GM12878 (cell line): ENCODE measurements around the gene CRKL. TPM values are rescaled to one million over a fixed set of nuclear protein-coding genes. Genes with fewer than 3 reads are reported as not detected.

Experiments used
- BCL11A ChIP-seq: IDR thresholded peaks from 2 replicates; pipeline ENCODE4 v1.6.1; 2011; ENCODE audit warnings: low read depth, low read length
- CEBPB ChIP-seq, 2 experiments: fragments of 150-350 bp in 1 of 2; IDR thresholded peaks; 2 replicates each; pipeline ENCODE4 v1.6.1; 2012 to 2014; ENCODE audit warnings: low read depth in 2 of 2, low read length in 2 of 2, borderline replicate concordance in 1 of 2, inconsistent platforms in 1 of 2
- CHD4 ChIP-seq: fragments of 200-600 bp; sonication (generic); IDR thresholded peaks from 2 replicates; pipeline ENCODE4 v1.6.1; 2016; ENCODE audit warnings: mild to moderate bottlenecking
- CREM ChIP-seq: IDR thresholded peaks from 2 replicates; pipeline ENCODE4 v1.6.1; 2014; ENCODE audit warnings: antibody characterized with exemption, low read depth
- CUX1 ChIP-seq: IDR thresholded peaks from 2 replicates; pipeline ENCODE4 v1.6.1; 2012; ENCODE audit warnings: improper control_type of control experiment, low read depth, low read length; ENCODE audit not compliant: insufficient replicate concordance
- DPF2 ChIP-seq: fragments of 450-650 bp; IDR thresholded peaks from 2 replicates; pipeline ENCODE4 v1.6.1; 2017; ENCODE audit warnings: mild to moderate bottlenecking
- IKZF1 ChIP-seq: fragments of 450-650 bp; conservative IDR thresholded peaks from 2 replicates; pipeline ENCODE4 v1.6.1; 2017; ENCODE audit warnings: antibody characterized with exemption, mild to moderate bottlenecking
- JUNB ChIP-seq: IDR thresholded peaks from 2 replicates; pipeline ENCODE4 v1.6.1; 2016; ENCODE audit warnings: antibody characterized with exemption, mild to moderate bottlenecking
- KAT2A ChIP-seq: conservative IDR thresholded peaks from 2 replicates; pipeline ENCODE4 v1.6.1; 2011; ENCODE audit warnings: low read depth, low read length; ENCODE audit not compliant: control insufficient read depth
- NR2C1 ChIP-seq: fragments of 450-650 bp; IDR thresholded peaks from 2 replicates; pipeline ENCODE4 v1.6.1; 2017; ENCODE audit warnings: antibody characterized with exemption, mild to moderate bottlenecking, moderate library complexity
- RB1 ChIP-seq: fragments of 450-650 bp; formaldehyde crosslinking; IDR thresholded peaks from 2 replicates; pipeline ENCODE4 v1.6.1; 2017; ENCODE audit warnings: mild to moderate bottlenecking, borderline replicate concordance
- RELA ChIP-seq: fragments of 450-650 bp; IDR thresholded peaks from 2 replicates; pipeline ENCODE4 v1.8.0; 2014; ENCODE audit warnings: borderline replicate concordance; ENCODE audit not compliant: partially characterized antibody
- RELB ChIP-seq: fragments of 450-650 bp; IDR thresholded peaks from 2 replicates; pipeline ENCODE4 v1.6.1; 2017; ENCODE audit warnings: low read depth, mild to moderate bottlenecking, moderate library complexity
- SMARCA5 ChIP-seq: fragments of 450-650 bp; IDR thresholded peaks from 2 replicates; pipeline ENCODE4 v1.6.1; 2017; ENCODE audit warnings: mild to moderate bottlenecking
- SP1 ChIP-seq: IDR thresholded peaks from one replicate; pipeline ENCODE4 v1.6.1; 2011; ENCODE audit warnings: low read depth, low read length
- SPI1 ChIP-seq: IDR thresholded peaks from 2 replicates; pipeline ENCODE4 v1.6.1; 2011; ENCODE audit warnings: low read depth, mild to moderate bottlenecking, low read length, moderate library complexity, borderline replicate concordance; ENCODE audit not compliant: insufficient read depth
- SREBF2 ChIP-seq: IDR thresholded peaks from 2 replicates; pipeline ENCODE4 v1.6.1; 2012; ENCODE audit warnings: mild to moderate bottlenecking, low read length
- ZBTB40 ChIP-seq: fragments of 450-650 bp; IDR thresholded peaks from 2 replicates; pipeline ENCODE4 v1.6.1; 2016; ENCODE audit warnings: mild to moderate bottlenecking, moderate library complexity, borderline replicate concordance
- ZNF207 ChIP-seq: fragments of 450-650 bp; IDR thresholded peaks from 2 replicates; pipeline ENCODE4 v1.6.1; 2014; ENCODE audit warnings: antibody characterized with exemption, mild to moderate bottlenecking, borderline replicate concordance
- ZNF217 ChIP-seq: fragments of 450-650 bp; IDR thresholded peaks from 2 replicates; pipeline ENCODE4 v1.6.1; 2017; ENCODE audit warnings: antibody characterized with exemption, mild to moderate bottlenecking
- polyA plus RNA-seq, 11 experiments: library from polyadenylated mRNA; depleted of rRNA in 4 of 11; unstranded in 6 of 11; stranded (reverse) in 5 of 11; fragments of >200 nt; fragmentation: Nextera tagmentation in 4 of 11; fragmentation: Illumina TruSeq in 1 of 11; extraction: Ambion mirVana in 4 of 11; extraction: Trizol in 1 of 11; gene quantifications; 1 replicate in 1 of 11; 2 replicates in 10 of 11; pipeline versions ENCODE4 v1.2.1 to v1.2.3, GENCODE V29; 2011 to 2016; ENCODE audit warnings: inconsistent platforms in 2 of 11, missing spikeins in 2 of 11, low read depth in 1 of 11
- total RNA-seq, 4 experiments: library from RNA; depleted of rRNA in 3 of 4; stranded (reverse); fragments of >200 nt in 3 of 4; fragmentation: Illumina TruSeq in 1 of 4; extraction: Trizol in 1 of 4; gene quantifications; 2 replicates each; pipeline versions ENCODE4 v1.2.1 to v1.2.3, GENCODE V29; 2013 to 2021

CRKL gene
- total and polyA plus RNA-seq, 10 of the 15 experiments (the other 5 are each of a cell fraction or from before 2014, with no cell fraction given) = 12.6 to 61.2 (median 32.7) TPM

- TF ChIP-seq BCL11A = no peak
- peak; percentile 59 for TF ChIP-seq DPF2
- peak; percentile 11 for TF ChIP-seq SP1
- TF ChIP-seq ZBTB40 = no peak
- TF ChIP-seq SREBF2 = no peak
- no peak for TF ChIP-seq NR2C1
- TF ChIP-seq RELB = peak; percentile 92
- TF ChIP-seq RELA = peak; percentile 8
- TF ChIP-seq CHD4 = no peak
- peak; percentile 99 for TF ChIP-seq IKZF1
- TF ChIP-seq SPI1 = no peak
- TF ChIP-seq KAT2A = no peak
- TF ChIP-seq CREM = peak; percentile 64
- TF ChIP-seq SMARCA5 = peak; percentile 95
- TF ChIP-seq CUX1 = peak; percentile 36
- 0 out of 2 replicates have a peak, but pooled peaks have one; percentile 43 for TF ChIP-seq ZNF207
- peak; percentile 90; the same call in 1 of the 2 replicates for TF ChIP-seq RB1
- TF ChIP-seq CEBPB (IDR thresholded peaks at IDR 0.05; ENCODE audit: borderline replicate concordance in 1 of 2, low read depth in 2 of 2, low read length in 2 of 2) = no peak
- no peak; the same call in 1 of the 2 replicates for TF ChIP-seq ZNF217
- TF ChIP-seq JUNB = peak; percentile 24; the same call in 1 of the 2 replicates
Observed at GRCh38 chr22:20916916-20917810, at the start of gene CRKL (continued).
